HL-60 (cell line): ENCODE measurements around the gene SLC5A11.
"Not testable (repeated sequence)": the region's sequence is repeated elsewhere in the genome, so short reads cannot be mapped to it uniquely, and the experiment has no call there.

Experiments used
- DNase-seq, 2 experiments: peaks; one replicate each; pipeline ENCODE4 v3.0.0-alpha.2; 2010 to 2020; ENCODE audit warnings: low read depth in 1 of 2, low spot score in 1 of 2
- H3K27ac ChIP-seq: fragments of 250-450 bp; sonication (Bioruptor Pico); replicated peaks from 2 replicates; pipeline ENCODE4 v1.5.1; 2020; ENCODE audit warnings: mild to moderate bottlenecking, moderate library complexity
- H3K27me3 ChIP-seq: fragments of 250-450 bp; sonication (Bioruptor Pico); 2 replicates; pipeline ENCODE4 v1.5.1; 2021; ENCODE audit warnings: mild to moderate bottlenecking, moderate library complexity; ENCODE audit not compliant: insufficient read depth, poor library complexity, severe bottlenecking
- H3K4me3 ChIP-seq: replicated peaks from 2 replicates; pipeline ENCODE4 v1.5.1; 2011; ENCODE audit warnings: mild to moderate bottlenecking, control low read depth, low read length; ENCODE audit not compliant: insufficient read depth
- GABPA ChIP-seq: IDR thresholded peaks from 2 replicates; pipeline ENCODE4 v1.6.1; 2012; ENCODE audit warnings: low read depth
- POLR2AphosphoS5 ChIP-seq: IDR thresholded peaks from 2 replicates; pipeline ENCODE4 v1.6.1; 2012; ENCODE audit warnings: low read depth
- SPI1 ChIP-seq: IDR thresholded peaks from 2 replicates; pipeline ENCODE4 v1.6.1; 2012; ENCODE audit warnings: low read depth, mild to moderate bottlenecking, borderline replicate concordance
- TF ChIP-seq, protein P1 (sequence below): IDR thresholded peaks from 2 replicates; pipeline ENCODE4 v1.6.1; 2012; ENCODE audit warnings: low read depth; ENCODE audit not compliant: insufficient replicate concordance
- TF ChIP-seq, protein P2 (sequence below): IDR thresholded peaks from one replicate; pipeline ENCODE4 v1.5.1; 2011; ENCODE audit warnings: low read length, control low read depth, inconsistent platforms; ENCODE audit not compliant: insufficient read depth

SLC5A11 gene

DNA sequence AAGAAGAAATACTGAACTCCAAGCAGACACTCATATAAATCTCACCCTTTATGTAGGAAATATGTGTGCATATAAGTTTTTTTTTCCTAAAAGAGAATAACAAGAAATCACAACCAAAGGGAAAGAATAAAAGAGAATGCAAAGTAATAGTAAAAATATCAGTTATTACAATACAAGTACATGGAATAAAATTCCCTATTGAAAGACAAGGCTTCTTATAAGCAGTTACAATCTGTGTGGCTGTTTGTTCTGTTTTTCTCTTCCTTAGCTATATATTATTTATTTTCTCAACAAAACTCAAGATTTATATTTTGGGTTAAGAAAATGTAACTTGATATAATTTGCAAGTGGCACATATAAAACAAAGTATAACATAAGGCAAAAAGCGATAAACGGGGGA lies 41.7 kb downstream of the SLC5A11 start:
- Histone ChIP-seq H3K4me3 (no peak overlapping the region), H3K27me3 (peaks cover 2% of the 10 kb centered on the region), H3K27ac (no peak overlapping the region)
- no peak for DNase-seq
- TF ChIP-seq, protein P1, sequence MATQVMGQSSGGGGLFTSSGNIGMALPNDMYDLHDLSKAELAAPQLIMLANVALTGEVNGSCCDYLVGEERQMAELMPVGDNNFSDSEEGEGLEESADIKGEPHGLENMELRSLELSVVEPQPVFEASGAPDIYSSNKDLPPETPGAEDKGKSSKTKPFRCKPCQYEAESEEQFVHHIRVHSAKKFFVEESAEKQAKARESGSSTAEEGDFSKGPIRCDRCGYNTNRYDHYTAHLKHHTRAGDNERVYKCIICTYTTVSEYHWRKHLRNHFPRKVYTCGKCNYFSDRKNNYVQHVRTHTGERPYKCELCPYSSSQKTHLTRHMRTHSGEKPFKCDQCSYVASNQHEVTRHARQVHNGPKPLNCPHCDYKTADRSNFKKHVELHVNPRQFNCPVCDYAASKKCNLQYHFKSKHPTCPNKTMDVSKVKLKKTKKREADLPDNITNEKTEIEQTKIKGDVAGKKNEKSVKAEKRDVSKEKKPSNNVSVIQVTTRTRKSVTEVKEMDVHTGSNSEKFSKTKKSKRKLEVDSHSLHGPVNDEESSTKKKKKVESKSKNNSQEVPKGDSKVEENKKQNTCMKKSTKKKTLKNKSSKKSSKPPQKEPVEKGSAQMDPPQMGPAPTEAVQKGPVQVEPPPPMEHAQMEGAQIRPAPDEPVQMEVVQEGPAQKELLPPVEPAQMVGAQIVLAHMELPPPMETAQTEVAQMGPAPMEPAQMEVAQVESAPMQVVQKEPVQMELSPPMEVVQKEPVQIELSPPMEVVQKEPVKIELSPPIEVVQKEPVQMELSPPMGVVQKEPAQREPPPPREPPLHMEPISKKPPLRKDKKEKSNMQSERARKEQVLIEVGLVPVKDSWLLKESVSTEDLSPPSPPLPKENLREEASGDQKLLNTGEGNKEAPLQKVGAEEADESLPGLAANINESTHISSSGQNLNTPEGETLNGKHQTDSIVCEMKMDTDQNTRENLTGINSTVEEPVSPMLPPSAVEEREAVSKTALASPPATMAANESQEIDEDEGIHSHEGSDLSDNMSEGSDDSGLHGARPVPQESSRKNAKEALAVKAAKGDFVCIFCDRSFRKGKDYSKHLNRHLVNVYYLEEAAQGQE: no peak
- TF ChIP-seq, protein P2, sequence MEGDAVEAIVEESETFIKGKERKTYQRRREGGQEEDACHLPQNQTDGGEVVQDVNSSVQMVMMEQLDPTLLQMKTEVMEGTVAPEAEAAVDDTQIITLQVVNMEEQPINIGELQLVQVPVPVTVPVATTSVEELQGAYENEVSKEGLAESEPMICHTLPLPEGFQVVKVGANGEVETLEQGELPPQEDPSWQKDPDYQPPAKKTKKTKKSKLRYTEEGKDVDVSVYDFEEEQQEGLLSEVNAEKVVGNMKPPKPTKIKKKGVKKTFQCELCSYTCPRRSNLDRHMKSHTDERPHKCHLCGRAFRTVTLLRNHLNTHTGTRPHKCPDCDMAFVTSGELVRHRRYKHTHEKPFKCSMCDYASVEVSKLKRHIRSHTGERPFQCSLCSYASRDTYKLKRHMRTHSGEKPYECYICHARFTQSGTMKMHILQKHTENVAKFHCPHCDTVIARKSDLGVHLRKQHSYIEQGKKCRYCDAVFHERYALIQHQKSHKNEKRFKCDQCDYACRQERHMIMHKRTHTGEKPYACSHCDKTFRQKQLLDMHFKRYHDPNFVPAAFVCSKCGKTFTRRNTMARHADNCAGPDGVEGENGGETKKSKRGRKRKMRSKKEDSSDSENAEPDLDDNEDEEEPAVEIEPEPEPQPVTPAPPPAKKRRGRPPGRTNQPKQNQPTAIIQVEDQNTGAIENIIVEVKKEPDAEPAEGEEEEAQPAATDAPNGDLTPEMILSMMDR: no peak
- TF ChIP-seq POLR2AphosphoS5 (no peak), GABPA (no peak), SPI1 (no peak)

DNA sequence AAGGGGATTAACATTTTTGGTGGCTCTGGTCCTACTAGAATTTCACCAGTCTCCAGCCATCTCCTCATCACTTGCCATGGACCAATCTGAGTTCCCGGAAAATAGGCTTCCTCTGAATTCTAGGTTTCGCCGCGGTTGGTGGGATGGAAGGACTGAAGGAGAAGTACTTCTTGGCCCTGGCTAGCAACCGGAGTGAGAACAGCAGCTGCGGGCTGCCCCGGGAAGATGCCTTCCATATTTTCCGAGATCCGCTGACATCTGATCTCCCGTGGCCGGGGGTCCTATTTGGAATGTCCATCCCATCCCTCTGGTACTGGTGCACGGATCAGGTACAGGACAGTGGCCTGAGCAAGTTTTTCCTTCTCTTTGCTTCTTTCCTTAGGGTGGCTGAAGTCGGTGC lies 45.0 kb downstream of the SLC5A11 start:
- DNase-seq: no peak
- peaks cover 2% of the 10 kb centered on the region for H3K27me3 ChIP-seq
- H3K27ac ChIP-seq: no peak overlapping the region
- no peak overlapping the region for H3K4me3 ChIP-seq
- TF ChIP-seq POLR2AphosphoS5 (no peak), GABPA (no peak), SPI1 (no peak)
- TF ChIP-seq, protein P2: no peak
- TF ChIP-seq, protein P1: no peak

DNA sequence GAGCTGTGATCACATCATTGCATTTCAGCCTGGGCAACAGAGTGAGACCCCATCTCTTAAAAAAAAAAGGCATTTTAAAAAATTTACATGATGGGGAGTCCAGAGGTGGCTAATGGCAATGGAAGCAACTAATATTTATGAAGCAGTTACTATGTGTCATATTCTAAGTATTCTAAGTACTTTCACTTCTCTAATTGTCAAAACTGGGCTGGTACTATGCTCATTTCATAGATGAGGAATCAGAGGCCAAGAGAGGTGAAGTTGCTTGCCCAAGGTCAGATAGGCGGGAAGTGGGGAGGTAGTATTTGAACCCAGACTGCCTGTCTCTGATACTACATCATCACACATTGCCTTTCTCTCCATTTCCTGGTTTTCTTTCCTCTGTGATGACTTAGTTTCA lies 50.7 kb downstream of the SLC5A11 start:
- no peaks in the 10 kb centered on the region for H3K27me3 ChIP-seq
- DNase-seq: no peak
- TF ChIP-seq, protein P1: no peak
- TF ChIP-seq SPI1 (no peak), GABPA (no peak), POLR2AphosphoS5 (no peak)
- TF ChIP-seq, protein P2: no peak
- H3K27ac ChIP-seq: no peak overlapping the region
- no peak overlapping the region for H3K4me3 ChIP-seq

DNA sequence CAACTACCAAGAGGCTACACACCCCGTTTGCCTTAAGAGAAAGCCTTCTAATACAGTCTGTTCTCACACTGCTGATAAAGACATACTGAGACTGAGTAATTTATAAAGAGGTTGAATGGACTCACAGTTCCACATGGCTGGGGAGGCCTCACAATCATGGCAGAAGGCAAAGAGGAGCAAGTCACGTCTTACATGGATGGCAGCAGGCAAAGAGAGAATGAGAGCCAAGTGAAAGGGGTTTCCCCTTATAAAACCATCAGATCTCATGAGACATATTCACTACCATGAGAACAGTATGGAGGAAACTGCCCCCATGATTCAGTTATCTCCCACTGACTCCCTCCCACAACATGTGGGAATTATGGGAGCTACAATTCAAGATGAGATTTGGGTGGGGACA lies 51.8 kb downstream of the SLC5A11 start:
- DNase-seq, H3K4me3 ChIP-seq, H3K27me3 ChIP-seq, H3K27ac ChIP-seq: not testable (repeated sequence)
